Astrocyte (in vitro differentiated cells and primary cell): ENCODE results near the gene HOMER1. TPM values are rescaled to one million over a fixed set of nuclear protein-coding genes. Genes with fewer than 3 reads are reported as not detected.

ENCODE experiments used
- DNase-seq: peaks from one replicate; pipeline ENCODE4 v3.0.0-alpha.2; 2010; ENCODE audit warnings: low read depth
- FAIRE-seq: peaks from 2 replicates; lab custom pipeline; 2011; peaks lifted over from hg19 to GRCh38; lab: Jason Lieb, UNC
- H2AFZ ChIP-seq: 2 replicates; pipeline ENCODE4 v1.6.0; 2012; ENCODE audit warnings: low read depth, low read length, inconsistent platforms
- H3K27ac ChIP-seq: 2 replicates; pipeline ENCODE4 v1.5.1; 2011; ENCODE audit warnings: low read depth, low read length, inconsistent platforms
- H3K27me3 ChIP-seq: 2 replicates; pipeline ENCODE4 v1.6.0; 2011; ENCODE audit warnings: low read length, inconsistent platforms; ENCODE audit not compliant: insufficient read depth
- H3K36me3 ChIP-seq: 2 replicates; pipeline ENCODE4 v1.5.1; 2011; ENCODE audit warnings: low read length, inconsistent platforms; ENCODE audit not compliant: insufficient read depth
- H3K4me1 ChIP-seq: 2 replicates; pipeline ENCODE4 v1.5.1; 2011; ENCODE audit warnings: low read length, inconsistent platforms; ENCODE audit not compliant: insufficient read depth
- H3K4me2 ChIP-seq: 2 replicates; pipeline ENCODE4 v1.6.0; 2012; ENCODE audit warnings: low read length, inconsistent platforms
- H3K4me3 ChIP-seq: 2 replicates; pipeline ENCODE4 v1.5.1; 2011; ENCODE audit warnings: low read depth, mild to moderate bottlenecking, low read length, inconsistent platforms; ENCODE audit not compliant: insufficient read depth
- H3K79me2 ChIP-seq: 2 replicates; pipeline ENCODE4 v1.6.0; 2012; ENCODE audit warnings: mild to moderate bottlenecking, low read length, inconsistent platforms; ENCODE audit not compliant: insufficient read depth
- H3K9ac ChIP-seq: 2 replicates; pipeline ENCODE4 v1.6.0; 2012; ENCODE audit warnings: mild to moderate bottlenecking, low read length, inconsistent platforms
- H3K9me3 ChIP-seq: 2 replicates; pipeline ENCODE4 v1.5.1; 2012; ENCODE audit warnings: low read depth, mild to moderate bottlenecking, low read length, inconsistent platforms; ENCODE audit not compliant: insufficient read depth
- H4K20me1 ChIP-seq: 2 replicates; pipeline ENCODE4 v1.6.0; 2012; ENCODE audit warnings: low read length, inconsistent platforms; ENCODE audit not compliant: insufficient read depth
- H3K27ac Mint-ChIP-seq: one replicate; pipeline ENCODE4 v1.8.0; 2021; ENCODE audit warnings: mild to moderate bottlenecking, mixed read lengths; ENCODE audit not compliant: unreplicated experiment
- H3K27me3 Mint-ChIP-seq: one replicate; pipeline ENCODE4 v1.8.0; 2021; ENCODE audit warnings: low read depth, mixed read lengths; ENCODE audit not compliant: unreplicated experiment
- H3K36me3 Mint-ChIP-seq: one replicate; pipeline ENCODE4 v1.8.0; 2021; ENCODE audit warnings: low read depth, mixed read lengths; ENCODE audit not compliant: unreplicated experiment
- H3K4me1 Mint-ChIP-seq: one replicate; pipeline ENCODE4 v1.8.0; 2021; ENCODE audit warnings: low read depth, mixed read lengths; ENCODE audit not compliant: unreplicated experiment
- H3K4me3 Mint-ChIP-seq: one replicate; pipeline ENCODE4 v1.8.0; 2021; ENCODE audit warnings: mild to moderate bottlenecking, moderate library complexity, mixed read lengths; ENCODE audit not compliant: unreplicated experiment
- H3K9me3 Mint-ChIP-seq: one replicate; pipeline ENCODE4 v1.8.0; 2021; ENCODE audit warnings: mild to moderate bottlenecking, mixed read lengths; ENCODE audit not compliant: unreplicated experiment
- EZH2 ChIP-seq: IDR thresholded peaks from 2 replicates; pipeline ENCODE4 v1.6.1; 2012; ENCODE audit warnings: mild to moderate bottlenecking, low read length, inconsistent platforms; ENCODE audit not compliant: insufficient read depth
- total RNA-seq: library from RNA; stranded (reverse); gene quantifications from 2 replicates; pipeline ENCODE4 v1.2.1, GENCODE V29; 2021
- TF ChIP-seq, protein P1 (sequence below): IDR thresholded peaks from 2 replicates; pipeline ENCODE4 v1.5.1; 2011; ENCODE audit warnings: low read depth, mild to moderate bottlenecking, inconsistent platforms, low read length, moderate library complexity; ENCODE audit not compliant: insufficient read depth

The HOMER1 gene
- total RNA-seq, 1 donor from 2014 or later: 26.9 TPM

DNA sequence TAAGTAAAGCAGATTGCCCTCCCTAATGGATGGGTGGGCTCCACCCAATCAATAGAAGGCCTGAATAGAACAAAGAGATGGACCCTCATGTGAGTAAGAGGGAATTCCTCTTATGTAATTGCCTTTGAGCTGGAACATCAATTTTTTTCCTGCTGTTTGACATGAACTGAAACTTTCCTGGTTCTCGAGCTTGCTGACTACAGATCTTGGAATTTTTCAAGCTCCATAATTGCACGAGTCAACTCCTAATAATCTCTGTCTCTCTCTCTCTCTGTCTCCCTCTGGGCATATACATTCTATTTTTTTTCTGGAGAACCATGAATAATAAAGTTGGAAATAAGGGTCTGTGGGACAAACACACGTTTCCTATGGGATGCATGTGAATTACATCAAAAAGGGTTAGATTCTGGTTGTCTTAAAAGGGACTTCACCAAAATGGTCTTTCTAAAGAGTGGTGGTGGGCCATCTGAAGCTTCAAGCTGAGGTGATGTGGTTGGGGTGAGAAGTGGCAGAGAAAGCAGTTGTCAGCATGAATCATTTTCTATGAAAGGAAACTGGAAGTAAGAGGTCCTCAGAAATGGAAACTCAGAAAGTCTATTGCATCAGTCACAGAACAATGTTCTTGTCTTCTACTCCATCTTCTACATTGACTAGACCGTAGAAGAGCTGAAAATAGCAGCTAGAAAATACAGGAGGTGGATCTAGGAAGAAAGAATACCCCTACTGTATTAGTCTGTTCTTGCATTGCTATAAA is 47.0 kb upstream of the HOMER1 start:
- no peak overlapping the region for H3K9ac ChIP-seq
- no peaks in the 10 kb centered on the region for H3K9me3 ChIP-seq
- H3K4me1 Mint-ChIP-seq: peaks cover 31% of the 10 kb centered on the region
- peak; percentile 40 for DNase-seq
- H3K4me1 ChIP-seq: peaks cover 10% of the 10 kb centered on the region
- no peaks in the 10 kb centered on the region for H3K36me3 ChIP-seq
- H3K9me3 Mint-ChIP-seq: no peaks in the 10 kb centered on the region
- no peaks in the 10 kb centered on the region for H3K36me3 Mint-ChIP-seq
- H3K4me3 Mint-ChIP-seq: peak overlapping the region; percentile 1
- no peaks in the 10 kb centered on the region for H3K27me3 Mint-ChIP-seq
- H3K4me2 ChIP-seq: peak overlapping the region; percentile 8
- TF ChIP-seq EZH2: no peak
- TF ChIP-seq, protein P1, sequence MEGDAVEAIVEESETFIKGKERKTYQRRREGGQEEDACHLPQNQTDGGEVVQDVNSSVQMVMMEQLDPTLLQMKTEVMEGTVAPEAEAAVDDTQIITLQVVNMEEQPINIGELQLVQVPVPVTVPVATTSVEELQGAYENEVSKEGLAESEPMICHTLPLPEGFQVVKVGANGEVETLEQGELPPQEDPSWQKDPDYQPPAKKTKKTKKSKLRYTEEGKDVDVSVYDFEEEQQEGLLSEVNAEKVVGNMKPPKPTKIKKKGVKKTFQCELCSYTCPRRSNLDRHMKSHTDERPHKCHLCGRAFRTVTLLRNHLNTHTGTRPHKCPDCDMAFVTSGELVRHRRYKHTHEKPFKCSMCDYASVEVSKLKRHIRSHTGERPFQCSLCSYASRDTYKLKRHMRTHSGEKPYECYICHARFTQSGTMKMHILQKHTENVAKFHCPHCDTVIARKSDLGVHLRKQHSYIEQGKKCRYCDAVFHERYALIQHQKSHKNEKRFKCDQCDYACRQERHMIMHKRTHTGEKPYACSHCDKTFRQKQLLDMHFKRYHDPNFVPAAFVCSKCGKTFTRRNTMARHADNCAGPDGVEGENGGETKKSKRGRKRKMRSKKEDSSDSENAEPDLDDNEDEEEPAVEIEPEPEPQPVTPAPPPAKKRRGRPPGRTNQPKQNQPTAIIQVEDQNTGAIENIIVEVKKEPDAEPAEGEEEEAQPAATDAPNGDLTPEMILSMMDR: no peak
- no peaks in the 10 kb centered on the region for H4K20me1 ChIP-seq
- no peak overlapping the region for H3K27ac ChIP-seq
- FAIRE-seq: peak; percentile 85
- H3K27me3 ChIP-seq: no peaks in the 10 kb centered on the region
- H3K79me2 ChIP-seq: no peaks in the 10 kb centered on the region
- peak overlapping the region; percentile 98 for H3K27ac Mint-ChIP-seq
- no peak overlapping the region for H2AFZ ChIP-seq
- H3K4me3 ChIP-seq: no peak overlapping the region

DNA sequence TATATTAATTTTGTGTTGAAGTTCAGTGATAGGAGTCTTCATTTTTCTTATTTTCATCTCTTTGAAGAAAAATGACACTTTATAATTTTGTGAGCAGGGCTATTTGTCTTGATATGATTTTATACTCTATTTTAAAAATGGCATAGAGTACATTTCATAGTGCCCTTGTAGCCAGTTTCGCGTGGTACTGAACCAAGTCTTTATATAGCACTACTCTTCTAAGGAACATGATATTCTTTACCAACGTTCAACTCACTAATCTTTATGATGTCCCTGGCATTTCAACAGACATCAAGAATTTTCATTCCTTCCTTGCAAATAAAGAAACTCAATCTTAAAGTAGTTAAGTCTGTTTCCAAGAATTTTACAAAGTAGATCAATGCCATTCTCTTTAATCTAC is 41.5 kb upstream of the HOMER1 start:
- Histone ChIP-seq H3K36me3 (no peaks in the 10 kb centered on the region), H3K4me2 (no peak overlapping the region), H3K4me3 (no peak overlapping the region), H4K20me1 (no peaks in the 10 kb centered on the region), H3K27ac (no peak overlapping the region), H3K9me3 (no peaks in the 10 kb centered on the region), H3K9ac (no peak overlapping the region), H2AFZ (no peak overlapping the region), H3K27me3 (no peaks in the 10 kb centered on the region), H3K79me2 (no peaks in the 10 kb centered on the region), H3K4me1 (no peaks in the 10 kb centered on the region)
- no peak for TF ChIP-seq EZH2
- TF ChIP-seq, protein P1: no peak
- Mint-ChIP-seq H3K9me3 (no peaks in the 10 kb centered on the region), H3K4me3 (no peak overlapping the region), H3K27ac (no peak overlapping the region), H3K27me3 (no peaks in the 10 kb centered on the region), H3K4me1 (peaks cover 5% of the 10 kb centered on the region), H3K36me3 (no peaks in the 10 kb centered on the region)
- FAIRE-seq (no peak), DNase-seq (no peak)

GRCh38 chr5:79552984-79553383 is 39.0 kb upstream of the HOMER1 start:
- Histone ChIP-seq H3K4me3 (no peak overlapping the region), H3K9ac (no peak overlapping the region), H3K79me2 (no peaks in the 10 kb centered on the region), H3K4me2 (no peak overlapping the region), H3K27ac (no peak overlapping the region), H3K9me3 (no peaks in the 10 kb centered on the region), H2AFZ (no peak overlapping the region), H3K4me1 (no peaks in the 10 kb centered on the region), H3K36me3 (no peaks in the 10 kb centered on the region), H4K20me1 (no peaks in the 10 kb centered on the region), H3K27me3 (no peaks in the 10 kb centered on the region)
- no peak overlapping the region for H3K4me3 Mint-ChIP-seq
- H3K27me3 Mint-ChIP-seq: no peaks in the 10 kb centered on the region
- peaks cover 3% of the 10 kb centered on the region for H3K4me1 Mint-ChIP-seq
- FAIRE-seq: no peak
- H3K27ac Mint-ChIP-seq: no peak overlapping the region
- TF ChIP-seq, protein P1: no peak
- TF ChIP-seq EZH2: no peak
- no peaks in the 10 kb centered on the region for H3K9me3 Mint-ChIP-seq
- no peak for DNase-seq
- no peaks in the 10 kb centered on the region for H3K36me3 Mint-ChIP-seq
